Activated naive CD4-positive, alpha-beta T cell treated with anti-CD3 and anti-CD28 coated beads, Interleukin-2, amount 50 U/mL, for 16 hours (primary cell): Measurements from ENCODE around the gene SHC3.

Source experiments
- DNase-seq: peaks from one replicate; pipeline ENCODE4 v3.0.0-alpha.2; 2020

The SHC3 gene

DNA sequence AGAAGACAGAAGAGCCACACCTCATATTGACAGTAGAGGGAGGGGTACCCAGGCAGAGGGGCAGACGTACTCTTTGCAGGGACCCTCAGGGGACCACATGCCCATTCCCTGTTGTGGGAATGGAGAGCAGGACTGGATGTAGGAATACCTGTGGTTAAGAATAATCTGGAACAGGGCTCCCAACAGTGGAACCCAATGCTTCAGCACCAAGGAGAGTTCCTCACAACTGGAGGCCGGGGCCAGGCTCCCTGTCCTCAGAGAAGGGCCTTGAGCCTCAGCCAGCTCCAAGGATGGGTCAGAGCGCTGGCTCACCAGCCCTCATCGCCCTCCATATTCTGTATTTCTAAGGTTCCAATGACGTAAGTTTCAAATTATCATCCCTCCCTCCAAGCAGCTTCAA, 7.4 kb upstream of the SHC3 start:
- DNase-seq: no peak

GRCh38 chr9:89183146-89183545, 4.5 kb upstream of the SHC3 start:
- DNase-seq: no peak

- DNase-seq: no peak
Measured at GRCh38 chr9:89182369-89182768, 3.8 kb upstream of the SHC3 start.

GRCh38 chr9:89179895-89180734, 1.5 kb upstream of the SHC3 start:
- DNase-seq: peak; percentile 31

DNA sequence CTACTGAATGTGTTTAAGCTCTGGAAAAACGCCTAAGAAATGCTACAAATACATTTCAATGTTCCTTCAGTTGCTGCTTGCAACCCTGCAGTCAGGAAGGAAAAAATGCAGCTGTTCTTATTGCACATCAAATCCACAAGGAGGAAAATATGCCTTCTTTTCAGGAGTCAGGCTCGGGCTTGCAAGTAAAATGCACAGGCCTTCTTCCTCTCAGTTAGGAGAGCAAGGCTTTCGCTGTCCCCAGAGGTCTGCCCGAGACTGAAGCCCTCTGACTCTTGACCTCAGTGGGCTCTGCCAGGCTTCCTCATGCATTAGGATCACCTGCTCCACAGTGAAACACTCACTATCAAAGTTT, 899 bp upstream of the SHC3 start:
- DNase-seq: no peak

GRCh38 chr9:89178830-89179539, 367 bp upstream of the SHC3 start:
- no peak for DNase-seq

DNA sequence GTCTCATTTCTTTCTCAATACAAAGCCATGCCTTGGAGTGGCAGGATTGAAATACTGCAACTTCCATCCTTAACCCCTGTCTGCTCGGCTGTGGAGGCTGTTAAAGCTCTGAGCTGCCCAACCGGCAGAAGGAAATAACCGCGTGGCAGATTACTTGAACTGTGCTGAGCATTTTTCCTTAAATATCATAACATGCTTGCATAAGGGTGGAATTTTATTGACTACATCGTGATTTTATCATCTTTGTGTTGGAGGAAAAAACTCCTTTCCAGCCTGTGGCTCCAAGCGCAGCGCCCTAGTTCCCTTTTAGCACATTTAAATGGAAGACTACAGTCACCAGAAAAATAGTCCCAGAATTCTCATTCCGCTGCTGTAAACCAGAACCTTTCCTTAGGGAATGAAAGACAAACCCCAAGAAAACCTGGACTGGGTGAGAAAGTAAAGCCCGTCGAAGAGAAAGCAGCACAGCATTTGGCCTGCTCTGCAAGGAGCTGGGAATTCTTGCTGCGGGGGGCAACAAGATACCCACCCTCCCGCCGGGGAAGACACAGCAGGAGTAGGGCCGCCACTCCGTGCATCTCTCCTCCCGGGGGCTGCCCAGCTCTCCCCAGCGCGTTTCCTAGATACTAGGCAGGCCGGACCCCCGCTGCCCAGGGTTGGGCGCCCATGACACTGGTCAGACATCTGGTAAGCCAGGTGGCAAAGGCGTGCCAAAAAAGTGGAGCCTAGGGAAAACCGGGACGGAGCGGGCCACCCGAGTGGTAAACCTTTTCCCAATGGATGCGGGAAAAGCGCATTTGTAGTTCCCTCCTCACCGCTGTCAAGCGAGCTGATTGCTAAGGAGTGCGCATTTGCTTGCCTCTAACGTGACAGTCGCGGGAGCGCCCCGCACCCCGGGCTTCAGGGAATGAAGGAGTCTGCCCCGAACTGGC, 1.3 kb downstream of the SHC3 start:
- no peak for DNase-seq

- DNase-seq: no peak
Measured at GRCh38 chr9:89175828-89176261, 2.8 kb downstream of the SHC3 start.

DNA sequence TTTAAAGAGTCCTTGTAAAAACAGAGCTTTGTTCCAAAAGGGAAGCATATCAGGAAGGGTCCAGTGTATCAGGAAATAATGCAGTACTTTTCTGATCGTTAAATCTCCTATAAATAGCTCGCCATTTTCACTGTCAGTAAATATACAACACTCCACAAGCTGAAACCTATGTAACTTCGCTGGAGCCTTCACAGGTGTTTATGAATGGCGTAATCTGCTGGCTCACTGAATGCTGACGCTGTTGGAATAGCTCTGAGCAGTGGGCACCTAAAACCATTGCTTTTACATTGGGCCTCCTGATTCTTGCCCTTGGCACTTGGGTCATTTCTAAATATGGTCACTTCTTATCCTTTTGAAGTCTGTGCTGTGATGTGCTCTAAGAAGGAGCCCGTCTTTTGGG, 4.3 kb downstream of the SHC3 start:
- no peak for DNase-seq

DNA sequence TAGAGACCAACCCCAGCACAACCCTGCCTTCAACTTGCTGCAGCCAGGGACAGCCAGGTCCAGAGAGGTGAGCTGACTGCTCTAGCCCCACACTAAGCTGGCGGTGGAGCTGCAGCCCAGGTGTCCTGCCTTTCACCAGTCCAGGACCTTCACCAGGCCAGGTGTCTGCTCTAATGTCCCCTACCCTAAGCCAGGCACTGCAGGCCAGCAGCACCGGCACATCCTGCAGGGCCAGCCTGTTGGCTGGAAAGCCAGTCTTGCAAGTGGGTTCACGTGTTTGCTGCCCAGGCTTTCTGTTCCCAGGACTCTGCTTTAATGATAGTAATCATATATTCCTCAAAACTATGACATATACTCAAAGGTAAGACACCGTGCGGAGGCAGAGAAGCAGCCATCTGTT, 5.5 kb downstream of the SHC3 start:
- no peak for DNase-seq

- DNase-seq: no peak
Measured at GRCh38 chr9:89172398-89172797, 6.2 kb downstream of the SHC3 start.

- DNase-seq: no peak
Measured at GRCh38 chr9:89171693-89172092, 6.9 kb downstream of the SHC3 start.

DNA sequence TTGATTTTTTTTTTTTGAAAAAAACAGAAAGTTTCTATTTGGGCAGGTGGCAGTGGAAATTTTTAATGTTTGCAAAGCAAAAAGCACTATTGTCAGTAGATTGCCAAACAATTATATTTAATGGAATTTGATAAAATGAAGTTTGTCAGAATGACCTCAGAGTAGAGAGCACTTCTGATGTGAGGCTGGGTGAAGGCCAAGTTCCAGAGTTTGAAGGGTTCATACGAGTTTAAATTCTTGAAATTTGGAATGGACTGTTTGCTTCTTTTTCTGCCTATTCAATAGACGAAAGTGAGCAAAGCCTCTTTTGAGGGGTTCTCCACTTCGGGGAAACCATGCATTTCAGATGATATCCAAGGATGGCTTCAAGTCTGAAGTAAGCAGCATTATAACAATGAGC, 7.4 kb downstream of the SHC3 start:
- no peak for DNase-seq

DNA sequence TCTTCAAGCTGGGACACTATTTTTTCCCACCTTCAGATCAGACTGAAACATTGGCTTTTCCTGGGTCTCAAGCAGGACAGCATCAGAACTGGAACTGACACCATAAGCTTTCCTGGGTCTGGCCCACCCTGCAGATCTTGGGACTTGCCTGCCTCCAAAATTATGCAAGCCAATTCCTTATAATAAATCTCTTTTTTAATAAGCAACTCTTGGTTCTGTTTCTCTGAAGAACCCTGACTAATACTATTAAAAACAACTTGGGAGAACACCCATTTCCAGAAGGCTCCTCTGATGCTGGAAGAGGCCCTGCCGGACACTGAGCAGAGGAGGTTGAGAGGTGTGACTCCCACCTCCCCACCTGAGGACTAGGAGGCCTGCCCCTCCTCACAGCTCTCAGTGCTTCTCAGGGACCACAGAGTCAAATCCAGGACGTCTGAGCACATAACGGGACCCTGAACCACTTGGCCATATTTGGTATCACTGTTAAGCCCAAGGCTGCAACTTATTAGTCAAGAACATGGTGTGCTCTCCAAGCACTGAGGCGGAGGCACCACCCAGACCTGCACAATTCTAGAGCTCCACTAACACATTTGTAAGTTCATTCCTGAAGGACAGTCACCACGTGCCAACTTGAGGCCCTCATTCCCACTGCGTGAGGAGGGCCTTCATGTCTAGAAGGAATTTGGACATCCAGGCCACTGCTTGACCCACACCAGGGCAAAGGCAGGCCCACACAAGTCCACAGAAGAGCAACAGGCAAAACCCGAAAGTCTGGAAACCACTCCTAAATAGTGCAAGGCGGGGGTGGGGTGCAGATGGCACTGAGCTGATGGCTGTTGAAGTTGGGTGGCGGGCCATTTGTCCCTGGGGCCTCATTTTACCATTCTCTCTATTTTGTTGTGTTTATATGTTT, 9.5 kb downstream of the SHC3 start:
- no peak for DNase-seq

DNA sequence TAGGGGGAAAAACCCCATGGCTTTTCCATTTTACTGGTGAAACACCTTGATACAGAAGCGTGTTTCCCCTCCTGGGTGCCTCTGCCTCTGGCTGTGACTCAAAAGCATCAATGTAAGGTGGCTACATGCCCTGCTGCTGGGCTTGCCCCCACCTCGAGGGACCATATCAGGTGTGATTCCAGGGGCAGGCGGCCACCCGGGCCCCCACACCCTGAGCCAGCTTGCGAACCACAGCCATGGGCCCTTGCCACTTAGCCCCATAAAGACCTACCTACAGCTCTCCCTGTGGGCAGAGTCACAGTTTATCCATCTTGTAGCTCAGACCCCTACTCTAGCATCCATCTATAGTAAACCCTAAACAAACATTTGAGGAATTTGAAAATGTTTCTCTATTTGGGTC, 10.8 kb downstream of the SHC3 start:
- DNase-seq: no peak

DNA sequence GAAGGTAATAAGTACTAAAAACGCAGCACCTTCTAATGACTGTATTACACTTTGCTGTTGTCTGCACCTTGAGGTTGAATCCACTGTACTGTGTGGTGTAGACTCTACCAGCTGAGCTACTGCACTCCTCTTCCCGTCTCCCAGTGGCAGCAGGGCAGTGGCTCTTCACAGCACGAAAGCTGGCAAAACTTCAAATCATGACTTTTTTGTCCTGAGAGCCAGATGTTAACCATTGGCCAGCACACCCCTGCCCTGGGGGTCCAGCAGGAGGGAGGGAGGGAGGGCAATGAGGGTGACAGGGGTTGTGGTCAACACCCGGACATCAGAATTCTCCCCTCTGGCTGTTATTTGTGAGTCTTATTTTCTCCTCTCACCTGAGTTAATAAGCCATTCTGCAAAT, 11.8 kb downstream of the SHC3 start:
- no peak for DNase-seq

DNA sequence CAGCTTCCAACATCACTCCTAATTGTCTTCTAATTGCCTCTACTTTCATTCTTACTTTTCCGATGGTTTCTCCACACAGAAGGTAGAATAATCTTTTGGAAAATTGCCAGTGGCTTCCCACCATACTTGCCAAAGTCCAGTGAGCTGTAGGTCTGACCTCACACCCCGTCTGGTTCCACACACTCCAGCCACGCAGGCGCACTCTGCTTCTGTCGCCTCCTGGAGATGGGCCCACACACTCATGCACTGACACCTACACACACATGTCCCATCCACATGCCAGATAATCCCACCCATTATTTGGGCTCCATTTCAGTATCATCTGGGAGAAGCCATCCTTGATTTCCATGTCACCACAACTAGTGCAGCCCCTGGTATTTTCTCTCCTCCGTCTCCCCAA, 12.7 kb downstream of the SHC3 start:
- DNase-seq: no peak

DNA sequence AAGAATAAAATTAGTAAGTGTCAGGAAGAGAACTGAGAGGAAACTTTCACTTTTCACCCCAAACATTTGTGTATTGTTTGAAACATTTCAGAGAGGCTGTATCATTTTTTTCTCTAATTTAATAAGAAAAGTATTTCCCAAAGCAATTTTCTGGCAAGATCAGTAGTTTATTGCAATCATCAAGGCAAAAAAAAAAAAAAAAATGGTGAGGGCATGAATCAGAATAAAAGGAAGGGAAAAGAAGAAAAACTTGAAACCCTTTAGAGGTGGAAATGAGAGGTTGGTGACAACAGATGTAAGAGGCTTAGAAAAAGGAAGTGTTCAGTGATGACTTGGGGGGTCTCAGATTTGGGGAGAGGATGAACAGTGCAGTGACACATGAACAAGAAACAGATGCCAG, 13.3 kb downstream of the SHC3 start:
- no peak for DNase-seq

GRCh38 chr9:89161221-89161620, 17.4 kb downstream of the SHC3 start:
- DNase-seq: no peak

DNA sequence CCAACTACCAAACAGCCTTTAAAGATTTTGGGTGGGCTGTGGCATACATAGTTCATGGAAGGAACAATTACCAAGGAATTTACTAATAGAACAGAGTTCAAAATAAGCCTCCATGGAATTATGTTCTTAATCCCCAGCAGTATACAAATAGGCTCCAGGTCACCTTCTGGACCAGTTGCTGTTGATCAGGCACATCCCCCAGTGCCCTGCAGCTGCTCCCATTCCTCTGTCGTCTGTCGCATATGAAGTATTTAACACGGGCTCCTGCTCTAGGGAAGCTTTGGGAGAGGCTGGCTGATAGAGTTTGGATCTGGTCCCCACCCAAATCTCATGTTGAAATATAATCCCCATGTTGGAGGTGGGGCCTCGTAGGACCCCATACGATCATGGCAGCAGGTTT, 17.8 kb downstream of the SHC3 start:
- DNase-seq: no peak

DNA sequence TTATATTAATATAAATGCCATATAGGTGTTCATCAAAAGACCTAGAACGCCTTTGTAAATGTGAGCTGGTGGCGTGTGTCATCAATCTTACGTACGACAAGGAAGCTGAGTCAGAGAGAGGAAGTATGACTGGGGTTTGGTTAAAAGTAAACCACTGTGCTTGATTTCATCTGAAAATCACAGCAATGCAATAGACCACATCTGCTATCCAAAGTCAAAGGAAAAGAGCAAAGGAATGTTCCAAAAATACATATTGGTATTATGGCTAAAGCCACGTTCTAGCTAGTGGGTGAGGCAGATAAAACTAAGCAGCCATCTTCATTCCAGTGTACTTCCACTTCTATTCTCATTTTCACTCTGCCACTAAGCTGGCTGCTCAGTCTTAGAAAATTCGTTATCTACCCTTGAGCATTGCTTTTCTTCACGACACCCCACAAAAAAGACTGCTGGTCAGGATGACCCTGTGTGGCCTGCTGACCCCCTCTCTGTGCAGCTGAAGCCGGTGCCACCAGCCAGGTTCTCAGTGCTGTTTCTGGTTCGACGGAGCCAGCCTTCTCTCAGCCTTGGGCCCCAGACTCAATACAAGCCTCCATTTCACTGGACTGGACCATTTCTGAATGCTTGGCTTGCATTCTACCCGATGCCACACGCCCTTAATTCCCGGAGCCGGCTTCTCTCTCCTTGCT, 23.8 kb downstream of the SHC3 start:
- DNase-seq: no peak

DNA sequence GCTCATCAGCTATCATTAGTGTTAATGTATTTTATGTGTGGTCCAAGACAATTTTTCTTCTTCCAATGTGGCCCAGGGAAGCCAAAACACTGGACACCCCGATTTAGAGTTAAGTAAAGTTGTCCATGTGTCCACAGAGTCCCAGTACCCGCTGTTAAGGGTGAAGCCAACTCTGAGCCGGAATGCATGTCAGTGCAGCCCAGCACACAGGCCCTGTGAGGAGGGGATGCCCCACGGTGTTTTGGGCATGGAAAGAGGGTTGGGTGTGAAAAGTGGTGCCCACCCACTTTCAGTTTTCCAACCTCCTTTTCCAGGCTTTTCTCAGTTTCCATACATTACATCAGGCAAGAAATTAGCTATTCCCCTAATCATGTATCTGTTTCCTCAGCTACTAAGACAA, 24.4 kb downstream of the SHC3 start:
- DNase-seq: no peak
